HUES64 (cell line): Measurements from ENCODE around the gene CST11.

ENCODE experiments used
- H3K27ac ChIP-seq: 2 replicates; pipeline ENCODE4 v1.7.0; 2013; ENCODE audit warnings: low read depth, low read length, inconsistent platforms
- H3K27me3 ChIP-seq: 2 replicates; pipeline ENCODE4 v1.6.1; 2013; ENCODE audit warnings: mild to moderate bottlenecking, low read length; ENCODE audit not compliant: insufficient read depth
- H3K36me3 ChIP-seq: 2 replicates; pipeline ENCODE4 v1.6.1; 2013; ENCODE audit warnings: mild to moderate bottlenecking, low read length; ENCODE audit not compliant: insufficient read depth
- H3K4me1 ChIP-seq: 2 replicates; pipeline ENCODE4 v1.6.1; 2013; ENCODE audit warnings: mild to moderate bottlenecking, low read length, moderate library complexity; ENCODE audit not compliant: insufficient read depth
- H3K4me3 ChIP-seq: 2 replicates; pipeline ENCODE4 v1.5.1; 2013; ENCODE audit warnings: mild to moderate bottlenecking, low read length, moderate library complexity
- H3K9ac ChIP-seq: 2 replicates; pipeline ENCODE4 v1.6.1; 2013; ENCODE audit warnings: mild to moderate bottlenecking, low read depth, low read length
- H3K9me3 ChIP-seq: 2 replicates; pipeline ENCODE4 v1.6.1; 2013; ENCODE audit warnings: low read depth, low read length; ENCODE audit not compliant: insufficient read depth
- WGBS: fragments of 150-250, 120-280 bp; methylation state at CpG from one replicate; pipeline ENCODE4 v1.1.7; 2013; ENCODE audit warnings: missing lambda C conversion rate; 5-methylcytosine and 5-hydroxymethylcytosine counted together

The CST11 gene

DNA sequence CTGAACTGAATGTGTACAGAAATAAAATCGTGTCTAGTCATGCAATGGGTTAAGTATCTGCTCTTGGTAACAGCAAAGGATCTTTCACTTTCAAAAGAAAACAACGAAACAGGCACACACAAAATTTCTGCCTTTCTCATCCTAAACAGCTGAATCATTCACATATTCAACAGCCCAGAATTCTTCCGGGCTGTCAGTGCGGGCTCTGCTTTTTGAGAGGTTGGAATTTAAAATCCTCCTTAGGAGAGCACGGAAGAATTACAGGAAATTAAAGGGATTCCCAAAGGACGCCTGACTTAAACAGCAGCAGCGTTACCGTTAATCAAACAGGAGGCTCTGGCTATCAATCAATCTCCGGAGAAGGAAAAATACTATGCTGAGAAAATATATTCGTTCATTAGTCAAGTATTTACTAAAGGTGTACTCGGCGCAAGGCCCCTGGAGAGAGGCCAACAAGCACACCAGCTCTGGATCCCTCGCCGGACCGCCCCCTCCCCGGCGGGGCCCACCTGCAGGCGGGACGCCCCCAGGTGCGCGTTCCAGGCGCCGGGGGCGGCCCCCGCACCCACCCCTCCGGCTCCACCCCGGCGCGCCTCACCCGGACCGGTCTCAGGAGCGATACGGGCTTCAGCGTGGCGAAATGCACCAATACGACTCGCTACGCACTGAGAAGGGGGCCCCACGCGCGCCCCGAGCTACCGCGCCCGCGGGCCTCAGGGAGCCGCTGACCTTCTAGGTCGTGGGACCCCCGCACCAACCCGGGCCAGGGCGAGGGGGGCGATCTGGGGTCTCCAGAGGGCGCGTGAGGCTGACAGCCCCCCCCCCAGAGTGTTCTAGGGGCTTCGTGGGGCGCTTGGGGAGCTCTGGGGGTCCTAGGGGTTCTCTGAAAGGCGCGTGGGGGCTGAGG is 32.4 kb downstream of the CST11 start:
- Histone ChIP-seq H3K4me1 (peaks cover 9% of the 10 kb centered on the region), H3K27ac (no peak overlapping the region; the same call in 1 of the 2 replicates)

DNA sequence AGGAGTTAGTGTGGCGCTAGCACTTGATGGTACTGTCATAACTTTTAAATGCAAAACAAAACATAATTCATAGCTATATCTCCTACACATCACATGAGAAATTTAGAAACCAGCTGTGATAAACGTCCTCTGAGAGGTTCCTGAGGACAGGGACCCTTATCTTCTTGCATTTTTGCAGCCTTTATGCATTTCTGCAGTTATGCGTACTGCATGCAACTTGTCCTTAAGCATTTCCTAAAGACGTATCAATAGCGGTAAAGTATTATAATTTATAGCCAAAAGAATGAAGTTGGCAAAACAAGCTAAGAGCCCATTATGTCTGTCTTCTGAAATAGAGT is 33.0 kb downstream of the CST11 start:
- Histone ChIP-seq H3K9ac (no peak overlapping the region), H3K9me3 (no peaks in the 10 kb centered on the region), H3K27me3 (no peaks in the 10 kb centered on the region), H3K4me1 (peaks cover 9% of the 10 kb centered on the region), H3K36me3 (no peaks in the 10 kb centered on the region), H3K27ac (no peak overlapping the region), H3K4me3 (peak overlapping the region; percentile 88)
- WGBS: 68% methylated on average over 5 of the region's 5 CpGs

More for the DNA sequence above, 32.4 kb downstream of the CST11 start:
- H3K27me3 ChIP-seq: no peaks in the 10 kb centered on the region
- 2% methylated on average over 58 of the region's 58 CpGs for WGBS
- H3K9me3 ChIP-seq: peaks cover 2% of the 10 kb centered on the region
- peak overlapping the region; percentile 76 for H3K9ac ChIP-seq
- H3K36me3 ChIP-seq: no peaks in the 10 kb centered on the region
- H3K4me3 ChIP-seq: peak overlapping the region; percentile 88

DNA sequence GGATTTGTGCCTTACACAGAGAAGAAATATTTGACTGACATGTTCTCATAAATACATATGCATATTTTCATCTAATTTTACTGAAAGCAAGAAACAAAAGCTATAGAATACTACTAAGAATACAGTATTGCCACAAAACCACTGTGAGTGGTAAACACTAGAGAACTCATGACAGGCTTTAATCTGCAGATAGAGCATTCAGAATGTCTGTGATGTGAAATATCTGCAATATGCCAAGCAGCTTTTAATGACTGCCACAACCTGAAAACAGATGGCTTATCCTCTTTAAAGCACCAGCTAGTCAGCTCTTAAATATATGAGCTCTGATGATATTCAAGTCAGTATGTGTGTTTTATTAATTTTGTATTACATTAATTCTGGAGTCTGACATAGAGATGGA is 34.8 kb downstream of the CST11 start:
- H3K9ac ChIP-seq: no peak overlapping the region
- H3K27me3 ChIP-seq: no peaks in the 10 kb centered on the region
- peaks cover 9% of the 10 kb centered on the region for H3K4me1 ChIP-seq
- H3K4me3 ChIP-seq: no peak overlapping the region
- no peaks in the 10 kb centered on the region for H3K36me3 ChIP-seq
- H3K9me3 ChIP-seq: no peaks in the 10 kb centered on the region
- no peak overlapping the region for H3K27ac ChIP-seq

DNA sequence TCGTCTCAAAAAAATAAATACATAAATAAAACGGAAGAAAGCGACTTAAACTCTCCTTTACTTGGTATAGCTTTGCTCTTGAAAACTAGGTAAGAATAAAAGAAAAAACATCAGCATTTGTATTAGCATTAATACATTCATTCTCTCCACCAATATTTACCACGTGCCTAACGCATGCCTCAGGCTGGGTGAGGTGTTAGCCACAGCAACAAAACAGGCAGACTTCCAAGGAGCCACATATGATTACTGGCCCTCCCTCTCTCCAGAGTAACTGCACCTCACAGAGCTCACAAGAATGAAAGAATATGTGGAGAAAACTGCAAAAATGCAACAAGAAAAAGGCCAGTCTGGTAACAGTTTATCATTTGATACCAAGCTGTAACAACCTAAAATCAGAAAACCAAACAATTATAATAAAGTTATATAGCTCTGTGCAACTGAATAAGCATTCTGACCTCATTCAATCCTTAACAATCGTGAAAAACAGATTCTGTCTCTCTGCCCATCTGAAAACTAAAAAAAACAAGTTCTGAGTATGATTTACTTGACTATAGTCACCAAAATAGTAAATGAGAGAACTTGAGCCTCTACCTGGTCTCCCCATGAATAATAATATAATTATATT is 36.6 kb downstream of the CST11 start:
- no peaks in the 10 kb centered on the region for H3K9me3 ChIP-seq
- H3K36me3 ChIP-seq: no peaks in the 10 kb centered on the region
- H3K4me3 ChIP-seq: no peak overlapping the region
- H3K9ac ChIP-seq: no peak overlapping the region
- no peak overlapping the region for H3K27ac ChIP-seq
- peaks cover 6% of the 10 kb centered on the region for H3K4me1 ChIP-seq
- H3K27me3 ChIP-seq: no peaks in the 10 kb centered on the region
- WGBS: 92% methylated on average over 5 of the region's 6 CpGs

DNA sequence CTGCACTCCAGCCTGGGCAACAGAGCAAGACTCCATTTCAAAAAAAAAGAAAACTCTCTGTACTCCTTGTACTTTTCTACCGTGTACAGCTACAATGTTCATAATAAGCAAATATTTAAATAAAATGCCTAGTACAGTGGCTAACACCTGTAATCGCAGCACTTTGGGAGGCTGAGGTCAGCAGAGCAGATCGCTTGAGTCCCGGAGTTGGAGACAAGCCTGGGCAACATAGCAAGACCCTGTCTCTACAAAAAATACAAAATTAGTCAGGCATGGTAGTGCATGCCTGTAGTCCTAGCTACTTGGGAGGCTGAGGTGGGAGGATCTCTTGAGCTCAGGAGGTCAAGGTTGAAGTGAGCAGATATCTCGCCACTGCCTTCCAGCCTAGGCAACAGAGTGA is 37.1 kb downstream of the CST11 start:
- Histone ChIP-seq H3K36me3 (no peaks in the 10 kb centered on the region), H3K27ac (no peak overlapping the region), H3K27me3 (no peaks in the 10 kb centered on the region), H3K9me3 (no peaks in the 10 kb centered on the region), H3K4me3 (no peak overlapping the region), H3K9ac (no peak overlapping the region), H3K4me1 (peaks cover 6% of the 10 kb centered on the region)
- 98% methylated on average over 5 of the region's 5 CpGs for WGBS

DNA sequence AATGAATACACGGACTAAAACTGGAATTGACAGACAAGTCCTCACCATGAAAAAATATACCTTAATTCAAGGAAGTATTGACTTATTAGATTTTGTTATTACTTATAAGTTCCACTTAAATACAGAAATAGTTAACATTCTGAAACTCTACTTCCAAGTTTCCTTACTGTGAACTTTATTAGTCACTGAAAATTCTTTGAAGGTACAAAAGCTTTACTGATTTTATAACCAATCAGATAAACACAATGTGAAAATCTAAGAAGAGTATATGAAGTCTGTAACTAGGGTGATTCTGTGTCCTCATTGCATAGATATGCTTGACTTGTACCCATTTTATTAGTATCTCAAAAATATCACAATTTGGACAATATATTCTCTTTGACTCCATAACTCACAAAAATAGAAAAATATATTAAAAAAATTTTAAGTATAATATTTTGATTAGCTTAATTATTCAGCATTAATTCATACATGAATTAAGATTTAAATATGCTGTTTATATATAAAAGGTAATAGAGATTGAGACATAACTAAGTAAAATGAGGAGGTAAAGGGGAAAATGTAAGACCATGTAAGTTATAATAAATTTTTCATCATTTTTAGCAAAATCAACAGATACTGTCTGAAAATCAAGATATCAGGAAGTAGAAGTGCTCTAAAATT is 38.0 kb downstream of the CST11 start:
- no peak overlapping the region for H3K9ac ChIP-seq
- H3K4me1 ChIP-seq: peaks cover 10% of the 10 kb centered on the region
- H3K9me3 ChIP-seq: no peaks in the 10 kb centered on the region
- no peaks in the 10 kb centered on the region for H3K36me3 ChIP-seq
- no peaks in the 10 kb centered on the region for H3K27me3 ChIP-seq
- 100% methylated on average over 1 of the region's 1 CpG for WGBS
- no peak overlapping the region for H3K4me3 ChIP-seq
- no peak overlapping the region for H3K27ac ChIP-seq

DNA sequence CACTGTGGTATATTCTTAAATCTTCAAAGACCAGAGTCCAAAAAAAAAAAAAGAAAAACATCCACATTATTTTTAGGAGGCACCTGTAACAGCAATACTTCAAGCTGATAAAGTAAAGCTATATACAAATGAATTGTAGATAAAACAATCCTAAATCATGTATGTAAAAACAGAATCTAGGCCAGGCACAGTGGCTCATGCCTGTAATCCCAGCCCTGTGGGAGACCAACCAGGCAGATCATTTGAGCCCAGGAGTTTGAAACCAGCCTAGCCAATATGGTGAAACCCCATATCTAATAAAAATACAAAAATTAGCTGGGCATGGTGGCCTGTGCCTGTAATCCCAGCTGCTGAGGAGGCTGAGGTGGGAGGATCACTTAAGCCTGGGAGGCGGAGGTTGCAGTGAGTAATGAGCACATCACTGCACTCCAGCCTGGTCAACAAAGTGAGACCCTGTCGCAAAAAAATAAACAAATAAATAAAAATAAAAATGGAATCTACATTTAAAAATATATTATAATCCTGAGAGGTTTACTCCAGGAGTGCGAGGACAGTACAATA is 38.7 kb downstream of the CST11 start:
- no peaks in the 10 kb centered on the region for H3K27me3 ChIP-seq
- peaks cover 9% of the 10 kb centered on the region for H3K4me1 ChIP-seq
- no peak overlapping the region for H3K27ac ChIP-seq
- H3K36me3 ChIP-seq: no peaks in the 10 kb centered on the region
- H3K4me3 ChIP-seq: no peak overlapping the region
- no peaks in the 10 kb centered on the region for H3K9me3 ChIP-seq
- WGBS: 94% methylated on average over 1 of the region's 3 CpGs
- H3K9ac ChIP-seq: no peak overlapping the region

DNA sequence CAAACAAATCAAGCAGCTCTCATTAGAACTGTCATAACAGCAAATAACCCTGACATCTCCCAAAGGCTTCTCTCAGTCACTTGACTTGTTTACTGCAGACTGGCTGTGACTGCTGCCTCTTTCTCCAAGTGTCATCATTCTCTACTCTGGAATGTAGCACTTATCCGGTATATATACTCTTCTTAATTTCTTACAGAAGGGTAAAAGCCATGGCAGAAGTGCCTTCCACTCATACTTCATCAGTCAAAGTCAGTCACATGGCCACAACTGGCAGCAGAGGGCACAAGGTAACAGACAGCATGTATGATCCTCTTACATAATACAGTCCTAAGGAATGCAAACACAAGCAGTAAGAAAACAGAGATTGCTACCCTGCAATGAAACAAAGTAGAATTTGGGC is 40.6 kb downstream of the CST11 start:
- Histone ChIP-seq H3K27me3 (no peaks in the 10 kb centered on the region), H3K27ac (no peak overlapping the region; the same call in 1 of the 2 replicates), H3K4me3 (no peak overlapping the region), H3K36me3 (no peaks in the 10 kb centered on the region), H3K4me1 (peaks cover 9% of the 10 kb centered on the region), H3K9me3 (no peaks in the 10 kb centered on the region), H3K9ac (no peak overlapping the region)
- 87% methylated on average over 1 of the region's 1 CpG for WGBS

DNA sequence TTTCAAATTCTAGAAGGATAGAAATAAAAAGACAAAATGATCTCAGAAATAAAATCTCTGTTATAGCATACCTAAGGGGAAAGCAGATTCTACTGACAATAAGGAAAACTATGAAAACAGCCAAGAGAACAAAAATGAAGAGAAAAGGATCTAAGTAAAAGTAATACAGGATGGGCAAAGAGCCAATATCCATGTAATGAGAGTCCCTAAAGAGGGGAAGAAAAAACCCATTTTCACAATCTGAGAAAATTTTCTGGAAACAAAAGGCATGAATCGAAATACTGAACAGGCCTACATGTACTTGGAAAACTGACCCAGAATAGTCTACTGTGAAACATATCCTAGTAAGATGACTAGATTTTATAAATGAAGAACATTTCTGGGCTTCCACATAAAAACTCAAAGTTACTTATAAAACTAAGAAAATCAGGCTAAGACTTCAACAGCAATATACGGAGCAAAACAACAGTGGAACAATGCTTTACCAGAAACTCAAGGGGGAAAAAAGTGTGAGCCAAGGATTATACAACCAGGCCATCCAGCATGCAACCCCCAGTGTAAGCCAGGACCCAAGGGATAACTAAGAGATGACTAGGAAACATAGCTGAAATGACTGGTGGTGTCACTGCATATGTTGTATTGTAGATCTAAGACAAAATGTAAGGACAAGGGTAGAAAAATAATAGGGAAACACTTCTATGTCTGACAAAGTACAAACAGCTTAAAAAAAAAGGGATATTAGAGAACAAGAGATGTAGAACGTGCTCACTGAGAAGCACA is 41.6 kb downstream of the CST11 start:
- Histone ChIP-seq H3K36me3 (no peaks in the 10 kb centered on the region), H3K9ac (no peak overlapping the region), H3K4me3 (no peak overlapping the region), H3K27me3 (no peaks in the 10 kb centered on the region), H3K9me3 (no peaks in the 10 kb centered on the region), H3K4me1 (peaks cover 9% of the 10 kb centered on the region), H3K27ac (no peak overlapping the region)
- WGBS: 90% methylated on average over 3 of the region's 3 CpGs

DNA sequence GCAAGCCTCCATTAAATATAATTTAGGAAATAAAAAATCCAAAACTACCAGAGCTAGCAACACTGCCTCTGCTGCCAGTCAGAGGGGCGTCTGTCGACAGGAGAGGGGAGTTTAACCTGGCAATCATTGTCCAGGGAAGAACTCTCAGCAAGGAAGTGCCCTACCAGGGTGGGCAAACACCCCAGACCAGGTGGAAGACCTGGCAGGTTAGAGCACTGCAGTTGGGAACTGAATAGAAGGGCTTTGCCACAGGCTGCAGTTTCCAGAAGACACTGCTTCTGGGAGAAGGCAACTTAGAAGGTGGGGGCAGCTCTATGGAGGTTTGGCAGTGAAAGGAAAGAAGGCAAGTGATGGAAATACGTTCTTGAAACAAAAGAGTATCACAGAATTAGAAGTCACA is 42.9 kb downstream of the CST11 start:
- Histone ChIP-seq H3K9me3 (no peaks in the 10 kb centered on the region), H3K36me3 (no peaks in the 10 kb centered on the region), H3K4me3 (no peak overlapping the region), H3K27ac (no peak overlapping the region), H3K27me3 (no peaks in the 10 kb centered on the region), H3K9ac (no peak overlapping the region), H3K4me1 (peaks cover 9% of the 10 kb centered on the region)
- WGBS: 85% methylated on average over 3 of the region's 3 CpGs
